ENCODE results near the gene ICAM3. TPM values are rescaled to one million over a fixed set of nuclear protein-coding genes. Genes with fewer than 3 reads are reported as not detected.
"Not testable (repeated sequence)": the region's sequence is repeated elsewhere in the genome, so short reads cannot be mapped to it uniquely, and the experiment has no call there.

ICAM3 gene
- total RNA-seq, 8 experiments from 2014 or later = 0.73 to 3.5 (median 2.2) TPM

DNA sequence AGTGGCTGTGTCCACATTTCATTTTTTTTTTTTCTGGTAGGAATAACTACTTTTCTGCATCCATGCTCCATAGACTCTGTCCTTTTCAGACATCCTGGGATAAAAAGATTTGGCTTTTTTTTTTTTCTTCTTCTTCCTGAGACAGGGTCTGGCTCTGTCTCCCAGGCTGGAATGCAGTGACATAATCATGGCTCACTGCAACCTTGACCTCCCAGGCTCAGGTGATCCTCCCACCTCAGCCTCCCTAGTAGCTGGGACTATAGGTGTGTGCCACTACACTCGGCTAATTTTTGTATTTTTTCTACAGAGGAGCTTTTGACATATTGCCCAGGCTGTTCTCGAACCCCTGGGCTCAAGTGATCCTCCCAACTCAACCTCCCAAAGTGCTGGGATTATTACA, 4.1 kb upstream of the ICAM3 start:
- no peak for ATAC-seq (replicated peaks in 6 of 8)
- no peaks in the 10 kb centered on the region for H3K4me1 ChIP-seq (replicated peaks in 1 of 2)
- H3K4me3 ChIP-seq = no peak overlapping the region
- 40 to 100% (median 55%) methylated on average over 1 to 2 of the region's 2 CpGs; no CpG with 5 or more reads in 2 of the 10 experiments for WGBS, 10 experiments
- in situ Hi-C loops (cut with MboI; ENCODE audit: low pct_unique_long_range_greater_than_20kb in 2 of 9, low sequenced_read_pairs in 9 of 9, unreplicated experiment in 9 of 9) = no loop called here
- H3K27ac ChIP-seq = no peak overlapping the region

DNA sequence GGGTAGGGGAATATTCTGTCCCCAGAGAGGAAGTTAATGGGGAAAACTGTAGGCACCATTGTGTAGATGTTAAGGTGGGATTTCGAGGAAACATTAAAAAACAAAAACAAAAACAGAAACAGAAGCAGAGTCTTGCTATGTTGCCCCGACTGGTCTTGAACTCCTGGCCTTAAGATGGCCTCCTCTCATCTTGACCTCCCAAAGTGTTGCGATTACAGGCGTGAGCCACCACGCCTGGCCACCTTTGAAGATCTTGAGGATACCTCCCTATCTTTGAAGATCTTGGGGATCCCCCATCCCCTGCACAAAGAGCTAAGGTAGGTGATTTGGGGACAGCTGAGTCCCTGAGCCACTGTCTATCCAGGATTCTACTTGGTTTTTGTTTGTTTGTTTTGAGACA, 553 bp upstream of the ICAM3 start:
- ATAC-seq (replicated peaks in 6 of 8) = no peak
- in situ Hi-C loops (cut with MboI; ENCODE audit: low pct_unique_long_range_greater_than_20kb in 2 of 9, low sequenced_read_pairs in 9 of 9, unreplicated experiment in 9 of 9) = no loop called here
- WGBS, 10 experiments = 83 to 100% (median 100%) methylated on average over 1 to 4 of the region's 5 CpGs; no CpG with 5 or more reads in 7 of the 10 experiments
- Histone ChIP-seq H3K27ac (no peak overlapping the region), H3K4me1 (replicated peaks in 1 of 2) (peaks cover 0 to 9% of the 10 kb centered on the region in 2 donors), H3K4me3 (no peak overlapping the region)

DNA sequence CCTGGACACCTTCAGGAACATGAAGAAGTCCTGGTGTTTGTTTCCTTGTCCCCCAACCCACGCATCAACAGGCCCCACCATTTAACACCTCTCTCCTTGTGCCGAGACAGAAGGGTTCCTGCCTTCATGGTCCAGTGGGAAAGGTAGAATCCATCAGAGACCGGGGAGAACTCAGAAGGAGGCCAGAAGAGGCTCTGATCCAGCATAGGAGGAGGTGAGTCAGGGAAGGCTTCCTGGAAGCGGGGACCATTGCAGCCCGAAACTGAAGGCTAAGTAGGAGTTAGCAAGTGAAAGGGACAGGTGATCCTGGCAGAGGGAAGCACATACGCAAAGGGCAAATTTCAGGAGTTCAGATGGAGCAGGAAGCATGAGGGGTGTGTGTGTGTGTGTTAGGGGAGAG, 484 bp downstream of the ICAM3 start:
- no peak overlapping the region for H3K27ac ChIP-seq
- ATAC-seq (replicated peaks in 6 of 8) = no peak
- no peak overlapping the region for H3K4me3 ChIP-seq
- peaks cover 0 to 10% of the 10 kb centered on the region in 2 donors for H3K4me1 ChIP-seq (replicated peaks in 1 of 2)
- 60 to 100% (median 92%) methylated on average over 1 to 2 of the region's 6 CpGs; no CpG with 5 or more reads in 2 of the 10 experiments for WGBS, 10 experiments
- in situ Hi-C loops (cut with MboI; ENCODE audit: low pct_unique_long_range_greater_than_20kb in 2 of 9, low sequenced_read_pairs in 9 of 9, unreplicated experiment in 9 of 9) = no loop called here

DNA sequence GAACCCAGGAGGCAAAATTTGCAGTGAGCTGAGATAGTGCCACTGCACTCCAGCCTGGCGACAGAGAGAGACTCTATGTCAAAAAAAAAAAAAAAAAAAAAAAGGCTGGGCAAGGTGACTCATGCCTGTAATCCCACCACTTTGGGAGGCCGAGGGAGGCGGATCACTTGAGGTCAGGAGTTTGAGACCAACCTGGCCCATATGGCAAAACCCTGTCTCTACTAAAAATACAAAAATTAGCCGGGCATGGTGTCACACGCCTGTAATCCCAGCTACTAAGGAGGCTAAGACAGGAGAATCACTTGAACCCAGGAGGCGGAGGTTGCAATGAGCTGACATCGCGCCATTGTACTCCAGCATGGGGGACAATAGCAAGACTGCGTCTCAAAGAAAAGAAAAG, 2.7 kb downstream of the ICAM3 start:
- 77 to 100% (median 90%) methylated on average over 1 to 6 of the region's 9 CpGs; no CpG with 5 or more reads in 3 of the 10 experiments for WGBS, 10 experiments
- ATAC-seq (replicated peaks in 6 of 8); H3K27ac ChIP-seq; in situ Hi-C loops (cut with MboI; ENCODE audit: low pct_unique_long_range_greater_than_20kb in 2 of 9, low sequenced_read_pairs in 9 of 9, unreplicated experiment in 9 of 9); H3K4me3 ChIP-seq: not testable (repeated sequence)
- peaks cover 6 to 16% of the 10 kb centered on the region in 2 donors for H3K4me1 ChIP-seq (replicated peaks in 1 of 2)

DNA sequence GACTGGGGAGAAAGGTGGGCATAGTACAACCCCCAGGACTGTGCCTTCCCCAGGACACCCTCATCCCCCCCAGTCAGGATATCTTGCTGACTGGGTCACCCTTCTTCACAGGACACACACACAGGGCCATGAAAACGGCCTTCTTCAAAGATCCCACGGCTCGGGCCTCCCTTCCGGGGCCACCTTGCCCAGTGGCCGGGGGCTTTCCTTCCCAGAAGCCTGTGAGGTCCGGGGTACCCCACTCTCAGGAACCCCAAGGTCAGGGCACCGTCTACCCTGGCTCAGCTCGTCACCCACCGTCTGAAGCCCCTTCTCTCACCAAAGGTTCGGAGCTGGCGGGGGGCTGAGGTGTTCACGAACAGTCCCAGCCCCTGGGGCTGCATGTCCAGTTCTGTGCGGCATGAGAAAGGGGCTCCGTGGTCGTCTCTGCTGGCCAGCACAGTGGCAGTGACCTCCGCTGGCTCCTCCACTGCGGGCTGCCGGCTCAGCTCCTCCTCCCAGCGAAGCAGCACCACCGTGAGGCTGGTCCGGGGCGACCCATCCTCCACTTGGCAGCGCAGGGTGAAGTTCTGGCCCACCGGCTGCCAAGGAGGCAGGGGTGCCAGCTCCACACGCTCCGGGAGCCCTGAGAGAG, 4.0 kb downstream of the ICAM3 start:
- in situ Hi-C loops (cut with MboI; ENCODE audit: low pct_unique_long_range_greater_than_20kb in 2 of 9, low sequenced_read_pairs in 9 of 9, unreplicated experiment in 9 of 9) = no loop called here
- no peak for ATAC-seq (replicated peaks in 6 of 8)
- WGBS, 10 experiments = 20 to 60% (median 53%) methylated on average over 1 to 9 of the region's 26 CpGs; no CpG with 5 or more reads in 7 of the 10 experiments
- peaks cover 6 to 16% of the 10 kb centered on the region in 2 donors for H3K4me1 ChIP-seq (replicated peaks in 1 of 2)
- no peak overlapping the region for H3K27ac ChIP-seq
- peak overlapping the region in 2 of 5 donors; percentile 96 for H3K4me3 ChIP-seq

DNA sequence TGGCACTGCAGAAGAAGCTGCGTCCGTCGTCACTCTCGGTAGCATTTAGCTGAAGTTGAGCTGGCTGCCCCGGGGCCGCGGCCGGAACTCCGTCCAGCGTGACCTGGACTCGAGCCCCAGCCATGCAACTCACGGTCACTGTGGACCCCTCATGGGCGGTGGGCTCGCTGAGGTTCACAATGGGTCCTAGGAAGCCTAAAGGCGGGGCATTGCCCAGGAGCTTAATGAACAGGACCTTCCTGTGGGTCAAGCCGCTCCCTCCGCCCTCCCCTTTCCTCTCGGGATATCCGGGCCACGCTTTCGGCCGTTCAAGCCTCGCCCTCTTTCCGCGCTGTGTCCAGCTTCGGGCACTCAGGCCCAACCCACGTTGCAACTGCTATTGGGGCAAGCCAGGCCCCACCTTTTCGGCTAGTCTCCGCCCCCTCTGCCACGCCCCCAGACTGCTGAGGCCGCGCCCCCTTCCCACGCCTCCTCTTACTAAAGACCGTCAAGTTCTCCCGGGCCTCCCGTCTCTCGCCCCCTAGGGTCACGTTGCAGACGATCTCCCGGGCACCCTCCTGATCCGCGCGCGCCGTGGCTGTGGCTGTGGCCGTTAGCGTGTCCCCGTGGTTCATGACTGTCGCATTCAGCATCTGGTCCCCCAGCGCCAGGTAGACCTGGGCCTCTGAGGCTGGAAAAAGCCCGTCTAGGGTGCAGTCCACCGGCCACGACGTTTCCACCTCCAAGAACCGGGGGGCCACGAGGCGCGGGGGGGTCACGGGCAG, 4.7 kb downstream of the ICAM3 start:
- peaks cover 6 to 16% of the 10 kb centered on the region in 2 donors for H3K4me1 ChIP-seq (replicated peaks in 1 of 2)
- peak; percentile 30 to 68 (median 43) for ATAC-seq (replicated peaks in 6 of 8)
- in situ Hi-C loops (cut with MboI; ENCODE audit: low pct_unique_long_range_greater_than_20kb in 2 of 9, low sequenced_read_pairs in 9 of 9, unreplicated experiment in 9 of 9) = no loop called here
- WGBS, 10 experiments = 0 to 18% (median 10%) methylated on average over 2 to 4 of the region's 59 CpGs; no CpG with 5 or more reads in 7 of the 10 experiments
- H3K27ac ChIP-seq = peak overlapping the region in 1 of 2 donors; percentile 6
- H3K4me3 ChIP-seq = peak overlapping the region; percentile 65 to 100 (median 96)

DNA sequence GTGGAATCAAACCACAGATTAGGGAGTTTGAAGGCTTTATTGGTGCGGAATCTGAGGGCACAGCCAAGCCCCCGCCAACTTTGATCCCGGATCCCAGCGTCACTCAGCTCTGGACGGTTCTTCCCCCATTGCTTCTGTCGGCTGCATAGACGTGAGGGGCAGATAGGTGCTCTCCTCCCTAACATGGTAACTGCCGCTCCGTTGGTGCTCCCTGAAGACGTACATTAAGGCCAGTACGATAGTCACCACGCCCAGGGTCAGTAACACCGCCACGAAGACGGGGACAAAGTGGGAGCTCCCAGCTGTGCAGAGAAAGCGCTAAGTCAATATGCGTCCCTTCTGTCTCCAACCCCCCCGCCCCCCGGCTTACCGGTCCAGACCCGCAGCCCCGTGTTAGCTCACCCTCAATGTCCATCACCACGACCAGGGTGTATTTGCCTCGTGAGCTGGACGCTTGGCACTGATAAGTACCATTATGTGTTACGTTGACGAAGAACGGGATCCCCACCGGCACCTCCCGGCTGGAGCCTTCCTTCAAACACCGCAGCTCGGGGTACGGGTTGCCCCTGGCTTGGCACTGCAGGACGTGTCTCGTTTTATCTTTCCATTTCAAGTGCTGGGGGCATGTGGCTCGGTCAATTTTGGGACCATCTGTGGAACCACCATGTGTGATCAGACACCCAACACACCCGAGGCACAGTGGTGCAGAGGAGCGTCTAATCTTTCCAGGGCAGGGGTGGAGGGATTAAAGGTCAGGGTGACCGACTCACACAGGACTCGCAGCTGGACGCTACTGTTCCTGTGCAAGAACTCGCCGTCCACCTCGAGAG, 5.5 kb downstream of the ICAM3 start:
- peak; percentile 1 to 16 (median 4) for ATAC-seq (replicated peaks in 6 of 8)
- 0 to 17% (median 0%) methylated on average over 1 to 14 of the region's 44 CpGs; no CpG with 5 or more reads in 4 of the 10 experiments for WGBS, 10 experiments
- H3K4me1 ChIP-seq (replicated peaks in 1 of 2) = peaks cover 6 to 16% of the 10 kb centered on the region in 2 donors
- H3K27ac ChIP-seq = peak overlapping the region; percentile 29 to 99
- peak overlapping the region; percentile 65 to 100 (median 96) for H3K4me3 ChIP-seq
- in situ Hi-C loops (cut with MboI; ENCODE audit: low pct_unique_long_range_greater_than_20kb in 2 of 9, low sequenced_read_pairs in 9 of 9, unreplicated experiment in 9 of 9) = no loop called here

DNA sequence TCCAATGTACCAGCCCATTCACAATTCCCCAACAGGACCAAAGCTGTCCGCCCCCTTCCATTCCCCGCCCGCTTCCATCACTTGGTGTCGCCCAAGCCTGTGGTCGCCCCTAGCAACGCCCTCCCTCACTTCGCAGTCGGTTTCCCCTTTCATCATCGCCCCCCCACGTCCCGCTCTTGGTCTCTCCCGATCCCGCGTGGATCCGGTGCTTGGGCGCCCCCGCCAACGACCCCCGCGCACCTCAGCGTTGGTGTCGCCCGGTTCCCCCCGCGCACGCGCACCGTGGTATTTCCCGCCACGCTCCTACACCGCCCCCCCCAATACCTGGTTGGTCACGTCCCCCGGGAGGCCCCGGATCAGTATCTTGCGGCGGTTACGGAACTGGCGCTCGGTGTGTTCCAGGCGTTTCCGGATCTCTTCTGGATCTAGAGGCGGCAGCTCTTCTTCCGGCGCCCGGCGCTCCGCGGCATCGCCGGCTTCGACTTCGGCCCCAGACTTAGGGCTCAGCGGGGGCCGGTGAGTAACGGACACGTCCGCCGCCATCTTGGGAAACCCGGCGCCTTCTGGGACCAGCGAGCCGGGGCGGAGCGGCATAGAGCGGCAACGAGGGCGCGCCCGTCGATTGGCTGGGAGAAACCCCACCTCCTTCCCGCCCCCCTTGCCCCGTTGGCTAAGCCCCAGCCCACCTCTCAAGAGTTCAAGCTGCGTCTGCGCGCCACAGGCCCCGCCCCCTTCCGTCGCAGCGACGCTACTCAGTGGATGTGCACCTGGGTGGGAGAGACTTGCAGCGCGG, 6.3 kb downstream of the ICAM3 start, which contains the start of gene RAVER1:
RAVER1 (minus strand) TSS at position 565 of the 793 bp plus-strand sequence; CDS start at position 543, 22 bp downstream.
- WGBS, 10 experiments = 0 to 3% (median 1%) methylated on average over 1 to 19 of the region's 82 CpGs; no CpG with 5 or more reads in 6 of the 10 experiments
- peak within 1 kb of the TSS; percentile 99 for H3K27ac ChIP-seq
- peak within 1 kb of the TSS; percentile 65 to 100 (median 96) for H3K4me3 ChIP-seq
- peak; percentile 75 to 88 (median 82) for ATAC-seq (replicated peaks in 6 of 8)
- H3K4me1 ChIP-seq (replicated peaks in 1 of 2) = peaks cover 6 to 16% of the 10 kb centered on the region in 2 donors
- in situ Hi-C loops (cut with MboI; ENCODE audit: low pct_unique_long_range_greater_than_20kb in 2 of 9, low sequenced_read_pairs in 9 of 9, unreplicated experiment in 9 of 9) = no loop called here

DNA sequence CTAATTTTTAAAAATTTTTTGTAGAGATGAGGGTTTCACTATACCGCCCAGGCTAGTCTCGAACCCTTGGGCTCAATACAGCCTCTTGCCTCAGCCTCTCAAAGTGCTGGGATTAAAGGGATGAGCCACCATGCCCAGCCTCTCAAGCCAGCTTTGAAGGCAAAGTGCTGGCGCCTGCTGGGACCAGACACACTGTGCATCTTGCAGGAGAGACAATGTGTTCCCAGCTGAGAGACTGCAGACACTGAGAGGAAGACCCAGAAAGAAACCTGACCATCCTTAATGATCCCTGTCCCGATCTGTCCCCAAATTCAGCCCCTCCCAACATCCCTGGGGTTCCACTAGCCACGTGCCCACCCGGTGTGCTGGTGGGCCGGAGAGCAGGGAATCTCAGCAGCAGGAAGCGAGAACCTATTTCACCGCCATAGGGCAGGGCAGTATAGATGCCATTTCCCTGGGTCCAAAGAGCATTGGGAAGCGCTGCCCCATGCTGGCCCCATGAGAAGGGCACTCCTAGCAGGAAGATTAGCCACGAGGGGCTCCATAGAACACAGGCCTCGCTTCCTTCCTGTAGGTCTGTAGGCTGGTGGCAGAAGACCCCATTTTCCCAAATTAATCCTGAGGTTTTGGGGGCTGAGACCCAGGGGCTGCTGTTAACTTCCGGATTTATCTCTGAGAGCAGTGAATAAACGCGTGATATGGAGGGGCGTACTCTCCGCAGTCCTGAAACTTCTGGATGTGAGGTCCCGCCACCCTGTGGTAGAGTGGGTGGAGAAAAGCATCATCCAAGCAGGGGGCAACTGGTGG, 7.1 kb downstream of the ICAM3 start:
- WGBS, 10 experiments = 18 to 100% (median 70%) methylated on average over 1 to 9 of the region's 18 CpGs; no CpG with 5 or more reads in 4 of the 10 experiments
- in situ Hi-C loops (cut with MboI; ENCODE audit: low pct_unique_long_range_greater_than_20kb in 2 of 9, low sequenced_read_pairs in 9 of 9, unreplicated experiment in 9 of 9) = no loop called here
- H3K27ac ChIP-seq = peak overlapping the region; percentile 99

DNA sequence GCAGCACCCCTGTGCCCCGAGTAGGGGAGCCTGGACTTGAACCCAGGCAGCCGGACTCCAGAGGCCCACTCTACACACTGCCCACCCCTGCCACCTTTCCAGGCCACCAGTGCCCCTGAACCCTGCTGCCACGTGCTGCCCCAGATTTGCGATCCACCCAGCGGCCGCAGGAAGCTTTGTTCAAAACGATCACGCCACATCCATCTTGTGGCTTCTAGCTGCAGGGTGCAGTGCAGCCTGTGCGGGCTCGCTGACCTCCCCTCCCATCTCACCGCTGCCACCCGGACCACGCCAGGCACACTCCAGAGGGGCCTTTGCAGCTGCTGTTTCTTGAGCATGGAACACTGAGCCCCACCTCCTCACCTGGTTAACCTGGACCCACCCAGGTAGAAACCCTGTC, 9.9 kb downstream of the ICAM3 start:
- Histone ChIP-seq H3K4me1 (replicated peaks in 1 of 2) (peaks cover 6 to 7% of the 10 kb centered on the region in 2 donors), H3K27ac (no peak overlapping the region), H3K4me3 (no peak overlapping the region)
- ATAC-seq (replicated peaks in 6 of 8) = no peak
- whole genome bisulfite sequencing, 10 experiments = 80 to 100% methylated on average over 1 to 2 of the region's 13 CpGs; no CpG with 5 or more reads in 8 of the 10 experiments
- in situ Hi-C loops (cut with MboI; ENCODE audit: low pct_unique_long_range_greater_than_20kb in 2 of 9, low sequenced_read_pairs in 9 of 9, unreplicated experiment in 9 of 9) = no loop called here

More for the DNA sequence above, 7.1 kb downstream of the ICAM3 start:
- no peak for ATAC-seq (replicated peaks in 6 of 8)
- peaks cover 6 to 16% of the 10 kb centered on the region in 2 donors for H3K4me1 ChIP-seq (replicated peaks in 1 of 2)
- H3K4me3 ChIP-seq = peak overlapping the region; percentile 65 to 100 (median 96)

DNA sequence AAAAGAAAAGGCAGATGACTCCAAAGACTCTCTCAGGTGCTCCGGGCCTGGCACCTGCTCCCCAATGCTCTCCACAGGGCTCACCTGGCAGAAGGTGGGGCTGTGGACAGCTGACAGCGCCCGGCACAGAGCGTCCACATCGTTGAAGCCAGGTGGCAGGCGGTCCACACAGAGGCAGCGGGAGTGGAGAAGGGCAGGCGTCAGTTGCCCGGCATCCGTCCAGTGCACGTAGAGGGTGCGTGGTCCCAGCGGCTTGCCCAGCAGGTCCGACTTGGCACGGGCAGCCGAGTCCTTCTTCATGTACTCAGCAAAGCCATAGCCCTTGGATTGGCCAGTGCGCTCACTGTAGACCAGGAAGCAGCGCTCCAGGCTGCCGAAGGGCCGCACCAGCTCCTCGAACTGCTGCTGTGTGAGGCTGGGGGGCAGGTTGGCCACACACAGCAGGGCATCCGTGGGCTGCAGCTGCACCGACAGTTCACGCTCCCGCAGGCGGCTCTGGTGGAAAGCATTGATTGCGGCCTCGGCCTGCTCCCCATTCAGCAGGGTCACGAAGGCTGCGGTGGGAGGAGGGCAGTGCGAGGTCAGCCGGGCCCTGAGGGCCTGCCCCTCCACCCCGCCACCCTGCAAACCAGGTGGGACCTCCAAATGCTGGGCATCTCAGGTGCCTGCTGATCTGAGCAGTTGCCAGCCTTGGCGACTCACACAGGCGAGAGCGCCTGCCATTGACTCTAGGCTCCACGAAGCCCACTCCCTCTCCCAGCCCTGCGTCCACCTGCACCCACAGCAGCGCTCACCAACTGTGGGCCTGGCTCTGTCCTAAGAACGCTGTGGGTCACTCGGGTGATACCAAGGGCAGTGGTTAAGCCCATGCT, 10.6 kb downstream of the ICAM3 start:
- WGBS, 10 experiments = 80 to 100% (median 96%) methylated on average over 1 to 20 of the region's 41 CpGs; no CpG with 5 or more reads in 3 of the 10 experiments
- in situ Hi-C loops (cut with MboI; ENCODE audit: low pct_unique_long_range_greater_than_20kb in 2 of 9, low sequenced_read_pairs in 9 of 9, unreplicated experiment in 9 of 9) = no loop called here
- H3K4me1 ChIP-seq (replicated peaks in 1 of 2) = peaks cover 6 to 7% of the 10 kb centered on the region in 2 donors
- no peak overlapping the region for H3K4me3 ChIP-seq
- no peak overlapping the region for H3K27ac ChIP-seq
- ATAC-seq (replicated peaks in 6 of 8) = no peak

All from motor neuron (in vitro differentiated cells).